Measurements from ENCODE around the gene LOC101059915.
"Not testable (repeated sequence)": the region's sequence is repeated elsewhere in the genome, so short reads cannot be mapped to it uniquely, and the experiment has no call there.

The LOC101059915 gene

DNA sequence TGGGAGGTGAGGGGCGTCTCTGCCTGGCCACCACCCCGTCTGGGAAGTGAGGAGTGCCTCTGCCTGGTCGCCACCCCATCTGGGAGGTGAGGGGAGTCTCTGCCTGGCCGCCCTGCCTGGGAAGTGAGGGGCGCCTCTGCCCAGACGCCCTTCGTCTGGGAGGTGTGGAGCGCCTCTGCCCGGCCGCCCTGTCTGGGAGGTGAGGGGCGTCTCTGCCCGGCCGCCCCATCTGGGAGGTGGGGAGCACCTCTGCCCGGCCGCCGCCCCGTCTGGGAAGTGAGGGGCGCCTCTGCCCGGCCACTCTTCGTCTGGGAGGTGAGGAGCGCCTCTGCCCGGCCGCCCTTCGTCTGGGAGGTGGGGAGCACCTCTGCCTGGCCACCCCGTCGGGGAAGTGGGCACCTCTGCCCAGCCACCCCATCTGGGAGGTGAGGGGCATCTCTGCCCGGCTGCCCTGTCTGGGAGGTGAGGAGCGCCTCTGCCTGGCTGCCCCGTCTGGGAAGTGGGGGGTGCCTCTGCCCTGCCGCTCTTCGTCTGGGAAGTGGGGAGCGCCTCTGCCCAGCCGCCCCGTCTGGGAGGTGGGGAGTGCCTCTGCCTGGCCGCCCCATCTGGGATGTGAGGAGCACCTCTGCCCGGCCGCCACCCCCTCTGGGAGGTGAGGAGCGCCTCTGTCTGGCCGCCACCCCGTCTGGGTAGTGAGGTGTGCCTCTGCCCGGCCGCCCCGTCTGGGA is 8.9 kb downstream of the LOC101059915 start:
- DNase-seq: not testable (repeated sequence)

GRCh38 chrX:71677195-71677594 is 9.8 kb downstream of the LOC101059915 start:
- DNase-seq: not testable (repeated sequence)

DNA sequence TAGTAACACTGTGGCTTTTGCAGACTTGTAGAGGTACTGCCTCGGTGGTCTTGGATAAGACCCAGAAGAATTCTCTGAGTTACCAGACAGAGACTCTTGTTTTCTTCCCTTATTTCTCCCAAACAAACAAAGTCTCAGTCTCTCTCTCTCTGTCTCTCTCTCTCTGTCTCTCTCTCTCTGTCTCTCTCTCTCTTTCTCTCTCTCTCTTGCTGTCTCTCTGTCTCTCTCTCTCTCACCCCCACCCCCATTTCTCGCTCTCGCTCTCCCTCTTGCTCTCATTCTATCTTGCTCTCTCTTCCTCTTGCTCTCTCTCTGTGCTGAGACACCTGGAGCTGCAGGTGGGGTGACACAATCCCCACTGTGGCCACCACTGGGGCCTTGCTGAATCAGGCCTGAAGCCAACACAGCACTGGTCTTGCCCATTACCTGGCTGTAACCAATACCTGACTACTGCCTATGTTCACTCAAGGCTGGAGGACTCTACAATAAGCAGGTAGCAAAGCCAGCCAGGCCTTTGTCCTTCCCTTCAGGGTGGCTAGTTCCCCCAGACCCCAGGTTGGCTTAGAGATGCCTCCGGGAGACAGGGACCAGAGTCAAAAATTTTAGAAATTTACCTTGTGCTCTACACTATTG is 12.3 kb downstream of the LOC101059915 start:
- no peak for DNase-seq

- not testable (repeated sequence) for DNase-seq
These were observed 29.5 kb downstream of the LOC101059915 start for GRCh38 chrX:71696641-71697465.

GRCh38 chrX:71697466-71698298 is 30.3 kb downstream of the LOC101059915 start:
- DNase-seq: not testable (repeated sequence)

GRCh38 chrX:71698299-71699022 is 31.1 kb downstream of the LOC101059915 start:
- not testable (repeated sequence) for DNase-seq

DNA sequence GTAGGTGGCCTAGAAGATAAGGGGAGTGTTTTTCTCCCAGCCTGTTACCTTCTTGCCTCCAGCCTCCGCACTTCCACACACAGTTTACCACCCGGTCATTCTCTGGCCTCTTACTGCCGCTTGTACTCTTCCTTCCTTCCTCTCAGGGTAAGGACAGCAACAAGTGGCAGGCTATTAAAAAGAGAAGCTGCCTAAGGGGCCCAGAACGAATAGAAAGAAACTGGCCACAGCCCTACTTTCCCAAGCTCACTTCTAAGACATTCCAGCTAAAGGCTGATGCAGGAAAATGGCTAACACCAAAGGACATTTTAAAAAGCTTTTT is 31.6 kb downstream of the LOC101059915 start:
- not testable (repeated sequence) for DNase-seq

DNA sequence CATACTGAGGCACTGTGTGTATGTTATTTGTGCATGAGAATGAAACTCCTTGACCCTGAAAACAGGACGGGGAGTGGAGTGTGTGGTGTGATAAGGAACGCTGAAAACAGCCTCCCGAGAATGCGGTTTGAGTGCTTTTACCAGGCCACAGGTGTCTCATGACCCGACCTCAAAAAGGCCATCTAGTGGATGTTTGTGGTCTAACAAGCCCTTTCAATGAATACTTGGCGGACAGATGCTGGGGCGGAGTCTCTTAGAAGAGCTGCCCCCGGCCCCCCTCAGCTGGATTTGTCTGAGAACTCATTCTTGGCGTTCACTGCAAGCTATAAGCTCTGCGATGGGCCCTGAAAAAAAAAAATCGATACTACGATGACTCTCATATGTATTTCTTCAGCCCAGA is 35.5 kb downstream of the LOC101059915 start:
- DNase-seq: not testable (repeated sequence)

DNA sequence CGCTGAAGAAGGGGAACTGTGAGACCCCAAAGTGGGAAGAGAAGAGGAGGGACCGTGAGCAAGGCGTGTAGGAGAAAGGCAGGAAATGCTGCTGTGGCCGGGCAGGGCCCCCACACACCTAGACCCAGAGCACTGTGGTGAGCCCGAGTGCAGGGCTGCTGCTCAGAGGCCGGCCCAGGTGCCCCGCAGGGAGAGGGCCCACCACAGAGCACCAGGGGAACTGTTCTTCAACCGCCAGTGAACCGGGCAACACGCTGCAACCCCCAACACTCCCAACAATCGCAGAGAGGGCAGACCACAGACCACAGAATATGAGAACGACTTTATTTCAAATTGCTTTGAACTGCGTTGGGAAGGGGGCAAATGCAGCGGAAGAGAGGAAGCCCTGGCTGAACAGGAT is 46.7 kb downstream of the LOC101059915 start:
- DNase-seq: not testable (repeated sequence)

DNA sequence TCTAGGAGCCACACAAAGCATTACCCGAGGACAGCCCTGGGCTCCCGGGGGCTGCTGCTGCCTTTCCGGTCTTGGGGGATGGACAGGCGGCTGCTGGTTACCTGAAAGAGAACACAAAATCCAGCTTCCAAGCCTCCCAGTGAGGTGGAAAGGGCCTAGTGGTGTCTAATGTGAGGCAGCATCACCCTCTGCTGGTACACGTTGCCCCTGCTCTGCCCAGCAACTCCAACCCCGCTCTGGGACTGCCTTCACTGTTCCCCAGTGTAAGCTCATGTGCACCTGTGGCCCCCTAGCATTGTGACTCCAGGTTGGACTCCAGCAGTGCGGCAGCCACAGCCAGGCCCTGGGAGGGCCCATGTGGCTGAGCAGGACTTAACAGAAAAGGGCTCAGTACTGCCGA is 48.2 kb downstream of the LOC101059915 start:
- not testable (repeated sequence) for DNase-seq

GRCh38 chrX:71716323-71716722 is 49.0 kb downstream of the LOC101059915 start:
- DNase-seq: not testable (repeated sequence)

DNA sequence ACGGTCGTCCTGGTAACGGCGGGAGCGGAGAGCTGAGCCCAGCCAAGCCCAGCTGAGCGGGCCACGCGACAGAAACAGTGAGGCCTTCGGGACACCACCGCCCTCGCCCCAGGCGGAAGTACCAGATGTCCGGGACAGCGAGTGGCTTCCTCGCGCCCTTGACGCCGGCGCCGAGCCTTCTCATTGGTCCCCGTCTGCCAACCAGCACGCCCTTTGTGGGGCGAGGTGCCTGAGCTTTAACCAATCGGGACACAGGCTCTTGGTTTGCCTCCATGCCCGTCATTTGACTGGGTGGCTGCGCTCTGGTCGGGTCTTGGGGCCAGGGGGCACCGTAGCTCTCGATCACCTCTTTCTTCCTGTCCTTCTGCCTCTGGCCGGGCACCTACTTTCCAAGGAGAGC is 50.8 kb downstream of the LOC101059915 start, which contains the start of gene CXorf49:
CXorf49 (minus strand) TSS at position 101 of the 400 bp plus-strand sequence. CDS start 134 bp downstream, outside the sequence.
- not testable (repeated sequence) for DNase-seq

GRCh38 chrX:71719195-71719594 is 51.8 kb downstream of the LOC101059915 start:
- DNase-seq: not testable (repeated sequence)

DNA sequence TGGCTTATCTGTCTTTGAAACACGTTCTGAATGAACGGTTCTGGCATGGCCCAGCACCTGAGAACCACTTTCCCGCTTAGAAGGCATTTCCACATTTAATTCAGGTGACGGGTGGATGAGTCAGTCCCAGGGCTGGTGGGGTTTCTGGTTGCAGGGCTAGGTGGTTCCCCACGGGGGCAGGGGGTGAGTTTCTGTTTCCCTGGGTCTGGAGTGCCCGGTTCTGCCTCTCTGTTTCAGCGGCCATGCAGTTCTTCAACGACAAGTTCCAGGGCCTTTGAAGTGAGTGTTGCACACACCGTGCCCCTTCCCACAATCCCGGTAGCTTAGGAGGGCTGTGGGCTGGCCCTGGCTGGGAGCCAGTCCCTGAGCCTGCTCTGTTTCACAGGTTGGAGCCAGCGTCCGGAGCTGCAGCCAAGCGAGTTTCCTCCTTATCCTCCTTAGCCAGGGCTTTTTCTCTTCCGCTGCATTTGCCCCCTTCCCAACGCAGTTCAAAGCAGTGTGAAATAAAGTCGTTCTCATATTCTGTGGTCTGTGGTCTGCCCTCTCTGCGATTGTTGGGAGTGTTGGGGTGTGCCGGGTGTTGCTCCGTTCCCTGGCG is 53.0 kb downstream of the LOC101059915 start:
- DNase-seq: not testable (repeated sequence)

Measured in HCEC 1CT (cell line).